Measurements from ENCODE around the gene USP4.
A peak's percentile ranks its signal among the peaks of the same experiment; 100 is the strongest.
"Not testable (repeated sequence)": the region's sequence is repeated elsewhere in the genome, so short reads cannot be mapped to it uniquely, and the experiment has no call there.

The USP4 gene

GRCh38 chr3:49351521-49352011 is 11.7 kb upstream of the USP4 start:
- DNase-seq, result no peak

GRCh38 chr3:49349348-49350114 is 9.7 kb upstream of the USP4 start:
- DNase-seq, result no peak

DNA sequence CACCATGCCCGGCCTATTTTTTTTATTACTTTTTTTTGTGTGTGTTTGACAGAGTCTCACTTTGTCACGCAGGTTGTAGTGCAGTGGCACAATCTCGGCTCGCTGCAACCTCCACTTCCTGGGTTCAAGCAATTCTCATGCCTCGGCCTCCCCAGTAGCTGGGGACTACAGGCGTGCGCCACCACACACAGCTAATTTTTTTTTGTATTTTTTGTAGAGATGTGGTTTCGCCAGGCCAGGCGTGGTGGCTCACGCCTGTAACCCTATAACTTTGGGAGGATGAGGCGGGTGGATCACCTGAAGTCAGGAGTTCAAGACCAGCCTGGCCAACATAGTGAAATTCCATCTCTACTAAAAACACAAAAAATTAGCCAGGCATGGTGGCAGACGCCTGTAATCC is 8.5 kb upstream of the USP4 start:
- not testable (repeated sequence) for DNase-seq

- no peak for DNase-seq
Observed at GRCh38 chr3:49346797-49347251, 7.0 kb upstream of the USP4 start.

DNA sequence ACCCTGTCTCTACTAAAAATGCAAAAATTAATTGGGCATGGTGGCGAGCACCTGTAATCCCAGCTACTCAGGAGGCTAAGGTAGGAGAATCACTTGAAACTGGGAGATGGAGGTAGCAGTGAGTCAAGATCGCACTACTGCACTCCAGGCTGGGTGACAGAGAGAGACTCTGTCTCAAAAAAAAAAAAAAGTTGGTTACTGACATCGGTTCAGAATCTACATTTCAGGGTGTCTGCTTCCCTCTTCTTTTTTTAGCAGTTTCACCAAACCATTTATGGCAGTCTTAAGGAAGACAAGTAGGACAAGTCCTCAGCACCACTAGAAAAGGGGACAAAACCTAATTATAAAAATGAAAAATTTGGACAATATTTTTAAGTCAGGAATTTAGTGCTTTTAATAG is 3.3 kb upstream of the USP4 start:
- no peak for DNase-seq

DNA sequence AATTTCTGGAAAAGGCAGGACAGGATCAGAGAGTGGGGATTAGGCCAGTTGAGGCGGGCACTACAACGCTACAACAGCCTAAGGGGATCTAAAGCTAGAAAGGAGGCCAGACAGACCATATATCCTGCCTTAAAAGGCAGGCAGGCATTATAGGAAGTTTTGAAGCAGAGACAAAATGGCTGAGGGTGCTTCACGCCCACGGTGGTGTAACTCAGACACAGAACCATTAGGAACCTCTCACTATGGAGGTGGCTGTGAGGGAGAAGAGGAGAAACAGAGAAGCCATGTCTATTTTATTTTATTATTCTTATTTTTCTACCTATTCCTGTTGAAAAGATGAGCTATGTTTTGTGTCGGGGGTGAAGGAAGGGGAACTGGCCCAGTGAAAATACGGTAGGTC is 2.1 kb upstream of the USP4 start:
- no peak for DNase-seq

DNA sequence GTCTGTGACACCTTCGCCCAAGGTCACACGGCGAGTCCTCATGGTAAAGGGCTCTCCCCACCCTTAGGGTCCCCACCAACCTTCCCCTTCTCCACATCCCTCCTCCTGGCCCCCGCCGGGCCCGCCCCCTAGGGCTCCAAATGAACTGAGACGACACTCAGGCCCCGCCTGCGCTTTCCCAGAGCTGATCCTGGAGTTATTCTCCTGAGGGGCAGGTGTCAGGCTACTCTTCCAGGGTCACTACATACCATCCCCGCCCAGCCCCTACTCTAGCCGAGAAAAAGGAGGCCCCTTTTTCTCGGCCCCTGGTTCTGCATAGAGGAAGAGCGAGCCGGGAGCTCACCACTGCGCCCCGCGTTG is 292 bp downstream of the USP4 start:
- DNase-seq, result no peak

DNA sequence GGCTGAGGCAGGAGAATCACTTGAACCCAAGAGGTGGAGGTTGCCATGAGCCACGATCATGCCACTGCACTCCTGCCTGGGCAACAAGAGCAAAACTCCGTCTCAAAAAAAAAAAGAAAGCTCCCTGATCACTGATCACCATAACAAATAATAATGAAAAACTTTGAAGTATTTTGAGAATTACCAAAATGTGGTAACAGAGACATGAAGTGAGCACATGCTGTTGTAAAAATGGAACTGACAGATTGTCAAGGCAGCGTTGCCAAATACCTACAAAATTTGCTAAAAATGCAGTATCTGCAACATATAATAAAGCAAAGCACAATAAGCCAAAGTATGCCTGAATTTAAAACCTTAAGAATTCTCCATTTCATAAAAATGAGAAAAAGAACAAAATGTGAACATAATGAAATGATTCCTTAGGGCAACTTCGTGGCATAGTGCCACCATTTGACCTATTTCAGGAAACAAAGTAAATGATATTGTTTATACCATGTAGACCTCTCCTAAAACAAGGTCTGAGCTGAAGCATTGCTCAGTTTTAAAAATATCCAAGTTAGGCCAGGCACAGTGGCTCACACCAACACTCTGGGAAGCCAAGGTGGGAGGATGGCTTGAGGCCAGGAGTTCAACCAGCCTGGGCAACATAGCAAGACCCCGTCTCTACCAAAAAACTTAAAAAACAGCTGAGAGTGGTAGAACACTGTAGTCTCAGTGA is 5.8 kb downstream of the USP4 start:
- no peak for DNase-seq

DNA sequence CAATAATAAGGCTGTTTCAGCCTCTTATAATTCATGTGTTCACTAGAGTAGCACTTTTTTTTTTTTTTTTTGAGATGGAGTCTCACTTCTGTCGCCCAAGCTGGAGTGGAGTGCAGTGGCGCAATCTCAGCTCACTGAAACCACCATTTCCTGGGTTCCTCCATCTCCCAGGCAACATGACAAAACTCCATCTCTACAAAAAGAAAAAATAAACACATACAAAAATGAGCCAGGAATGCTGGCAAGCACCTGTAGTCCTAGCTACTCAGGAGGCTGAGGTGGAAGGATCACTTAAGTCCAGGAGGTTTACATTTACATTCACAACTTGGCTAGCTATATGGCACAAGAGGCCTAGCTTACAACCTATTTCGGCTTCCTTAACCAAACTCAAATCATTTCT is 6.8 kb downstream of the USP4 start:
- DNase-seq, result no peak

- no peak for DNase-seq
Observed at GRCh38 chr3:49329186-49329585, 10.7 kb downstream of the USP4 start.

- not testable (repeated sequence) for DNase-seq
Observed at GRCh38 chr3:49328350-49328749, 11.5 kb downstream of the USP4 start.

- DNase-seq, result no peak
Observed at GRCh38 chr3:49327485-49327884, 12.4 kb downstream of the USP4 start.

DNA sequence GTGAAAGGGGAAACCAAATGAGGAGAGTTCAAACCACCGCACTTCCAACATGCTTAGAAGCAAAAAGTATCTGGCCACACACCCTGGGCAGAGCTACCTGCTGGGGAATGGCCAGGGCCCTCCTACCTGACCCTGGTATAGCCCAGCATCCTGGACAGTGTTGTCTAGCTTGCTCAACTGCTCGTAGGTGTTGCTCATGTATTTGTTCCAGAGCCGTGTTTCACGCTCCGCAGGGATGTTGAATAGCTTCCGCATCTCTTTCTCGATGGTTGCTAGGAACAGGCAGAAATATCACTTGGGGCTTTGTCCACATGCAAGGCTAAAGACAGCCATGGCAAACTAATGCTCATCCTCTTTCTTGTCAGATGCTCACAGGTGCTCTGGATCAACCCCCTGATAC is 15.1 kb downstream of the USP4 start:
- no peak for DNase-seq

- peak; percentile 49 for DNase-seq
Observed at GRCh38 chr3:49316696-49317457, 23.0 kb downstream of the USP4 start.

GRCh38 chr3:49313896-49314688 is 25.8 kb downstream of the USP4 start:
- no peak for DNase-seq

DNA sequence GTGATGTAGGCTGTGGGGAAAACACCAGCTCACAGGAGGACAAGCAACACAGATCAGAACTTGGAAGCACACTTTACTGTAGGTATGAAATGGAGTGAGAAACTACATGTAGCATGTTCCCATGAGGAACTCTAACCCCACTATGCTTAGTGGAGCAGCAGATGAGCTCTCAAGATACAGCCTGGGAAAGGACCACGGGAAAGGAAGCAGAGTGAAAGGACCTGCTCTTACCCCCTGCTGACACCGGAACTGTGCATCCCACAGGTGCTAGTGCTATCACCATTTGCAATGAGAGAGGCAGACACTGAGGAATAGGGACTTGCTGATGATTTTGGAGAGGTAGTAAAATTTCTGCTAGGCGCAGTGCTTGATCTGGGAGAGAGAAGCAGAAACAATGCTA is 28.6 kb downstream of the USP4 start:
- DNase-seq, result no peak

GRCh38 chr3:49310677-49311076 is 29.2 kb downstream of the USP4 start:
- DNase-seq, result no peak

- DNase-seq, result no peak
Observed at GRCh38 chr3:49305608-49306007, 34.2 kb downstream of the USP4 start.

- DNase-seq, result no peak
Observed at GRCh38 chr3:49302613-49303012, 37.2 kb downstream of the USP4 start.

DNA sequence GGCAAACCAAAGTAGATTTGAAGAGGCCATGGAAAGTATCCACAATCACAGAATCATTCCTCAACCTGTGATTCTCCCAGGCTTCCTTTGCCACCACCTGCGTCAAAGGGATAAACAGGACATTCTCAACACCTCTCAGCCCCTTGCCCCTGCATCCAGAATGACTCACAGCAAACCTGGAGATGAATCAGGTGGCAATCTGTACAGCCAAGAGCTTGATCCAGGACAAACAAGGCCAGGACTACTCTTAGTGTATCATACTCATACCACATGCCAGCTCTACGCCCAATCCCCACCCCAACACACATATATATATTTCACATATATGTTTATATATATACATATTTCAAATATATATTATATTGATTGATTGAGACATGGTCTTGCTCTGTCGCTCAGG is 39.3 kb downstream of the USP4 start:
- no peak for DNase-seq

- DNase-seq, result no peak
Observed at GRCh38 chr3:49298511-49298910, 41.3 kb downstream of the USP4 start.

GRCh38 chr3:49296781-49297411 is 43.0 kb downstream of the USP4 start:
- no peak for DNase-seq

All from midbrain (tissue), 1 donor.